H4 (cell line): ENCODE measurements around the gene DLG4. TPM values are rescaled to one million over a fixed set of nuclear protein-coding genes. Genes with fewer than 3 reads are reported as not detected.

Experiments
- DNase-seq: peaks from one replicate; pipeline ENCODE4 v3.0.0-alpha.2; 2015; ENCODE audit warnings: low spot score
- total RNA-seq: library from RNA; depleted of rRNA; stranded (reverse); fragments of >200 nt; shearing (Covaris generic); gene quantifications from 2 replicates; pipeline ENCODE4 v1.2.3, GENCODE V29; 2014; rRNA removed

DLG4 gene
- total RNA-seq, 1 experiment from 2014 or later = 3.9 TPM

GRCh38 chr17:7156342-7156940, 63.2 kb downstream of the DLG4 start:
- no peak for DNase-seq

GRCh38 chr17:7147772-7148171, 71.9 kb downstream of the DLG4 start:
- no peak for DNase-seq

GRCh38 chr17:7146115-7146514, 73.5 kb downstream of the DLG4 start:
- DNase-seq = no peak

GRCh38 chr17:7144213-7144612, 75.4 kb downstream of the DLG4 start:
- no peak for DNase-seq

GRCh38 chr17:7141824-7142223, 77.8 kb downstream of the DLG4 start:
- DNase-seq = no peak

- DNase-seq = no peak
These were observed 80.2 kb downstream of the DLG4 start for GRCh38 chr17:7139400-7139799.

GRCh38 chr17:7138800-7139381, 80.7 kb downstream of the DLG4 start:
- no peak for DNase-seq

- DNase-seq = no peak
These were observed 82.3 kb downstream of the DLG4 start for GRCh38 chr17:7137171-7137943.

Other genes starting within 250 kb of the DLG4 start
- not detected in 2 replicates for gene ALOX12, start 223.8 kb downstream of the DLG4 start, total RNA-seq
- gene RNASEK, start 207.2 kb downstream of the DLG4 start, total RNA-seq = 166 and 188 TPM in 2 replicates
- gene BCL6B, start 196.8 kb downstream of the DLG4 start, total RNA-seq = not detected in 2 replicates
- gene SLC16A13, start 183.8 kb downstream of the DLG4 start, total RNA-seq = 0.77 TPM in 1 of 2 replicates, not detected in the other
- gene SLC16A11, start 175.7 kb downstream of the DLG4 start, total RNA-seq = not detected in 2 replicates
- gene CLEC10A, start 139.6 kb downstream of the DLG4 start, total RNA-seq = not detected in 2 replicates
- gene ASGR2, start 105.0 kb downstream of the DLG4 start, total RNA-seq = 0.10 TPM in 1 of 2 replicates, not detected in the other
- gene ASGR1, start 40.5 kb downstream of the DLG4 start, total RNA-seq = 1.4 TPM in 1 of 2 replicates, not detected in the other
- gene ACADVL, start 102 bp upstream of the DLG4 start, total RNA-seq = 118 and 161 TPM in 2 replicates
- gene DVL2, start 14.7 kb upstream of the DLG4 start, total RNA-seq = 24.8 and 36.1 TPM in 2 replicates
- 37.5 and 45.3 TPM in 2 replicates for gene PHF23, start 19.6 kb upstream of the DLG4 start, total RNA-seq
- 396 and 471 TPM in 2 replicates for gene GABARAP, start 22.6 kb upstream of the DLG4 start, total RNA-seq
- 18.2 and 19.8 TPM in 2 replicates for gene CTDNEP1, start 31.9 kb upstream of the DLG4 start, total RNA-seq
- 25.1 and 30.0 TPM in 2 replicates for gene ELP5, start 32.4 kb upstream of the DLG4 start, total RNA-seq
- gene CLDN7, start 42.6 kb upstream of the DLG4 start, total RNA-seq = not detected in 2 replicates
- 0.17 and 0.23 TPM in 2 replicates for gene SLC2A4, start 61.9 kb upstream of the DLG4 start, total RNA-seq
- not detected in 2 replicates for gene YBX2, start 74.8 kb upstream of the DLG4 start, total RNA-seq
- 460 and 526 TPM in 2 replicates for gene EIF5A, start 87.8 kb upstream of the DLG4 start, total RNA-seq
- 55.9 and 65.1 TPM in 2 replicates for gene GPS2, start 95.5 kb upstream of the DLG4 start, total RNA-seq
- 3.4 and 3.5 TPM in 2 replicates for gene NEURL4, start 109.5 kb upstream of the DLG4 start, total RNA-seq
- gene ACAP1, start 116.7 kb upstream of the DLG4 start, total RNA-seq = 0.19 TPM in 1 of 2 replicates, not detected in the other
- 0.78 and 2.4 TPM in 2 replicates for gene KCTD11, start 132.3 kb upstream of the DLG4 start, total RNA-seq
- gene TMEM95, start 135.3 kb upstream of the DLG4 start, total RNA-seq = not detected in 2 replicates
- gene TNK1, start 161.3 kb upstream of the DLG4 start, total RNA-seq = not detected in 2 replicates
- 20.0 and 22.7 TPM in 2 replicates for gene PLSCR3, start 174.7 kb upstream of the DLG4 start, total RNA-seq
- 76.1 and 108 TPM in 2 replicates for gene TMEM256, start 184.3 kb upstream of the DLG4 start, total RNA-seq
- gene NLGN2, start 188.0 kb upstream of the DLG4 start, total RNA-seq = 3.1 and 3.5 TPM in 2 replicates
- not detected in 2 replicates for gene SPEM1, start 200.5 kb upstream of the DLG4 start, total RNA-seq
- gene SPEM2, start 205.8 kb upstream of the DLG4 start, total RNA-seq = not detected in 2 replicates
- not detected in 2 replicates for gene SPEM3, start 209.0 kb upstream of the DLG4 start, total RNA-seq
- 0.81 and 2.0 TPM in 2 replicates for gene TMEM102, start 215.6 kb upstream of the DLG4 start, total RNA-seq
- not detected in 2 replicates for gene FGF11, start 219.7 kb upstream of the DLG4 start, total RNA-seq
- 4.4 and 6.3 TPM in 2 replicates for gene CHRNB1, start 225.2 kb upstream of the DLG4 start, total RNA-seq